SKM-1 treated with dmso at 0.1 percent for 144 hours (cell line): ENCODE results near the gene LHFPL3.
"Not testable (repeated sequence)": the region's sequence is repeated elsewhere in the genome, so short reads cannot be mapped to it uniquely, and the experiment has no call there.

Experiments
- DNase-seq: peaks from one replicate; lab custom pipeline; 2025; ENCODE audit not compliant: unreplicated experiment; lab: John Stamatoyannopoulos, UW

LHFPL3 gene

GRCh38 chr7:104563350-104563901 is 235.0 kb downstream of the LHFPL3 start:
- not testable (repeated sequence) for DNase-seq

GRCh38 chr7:104569751-104570150 is 241.3 kb downstream of the LHFPL3 start:
- no peak for DNase-seq

GRCh38 chr7:104572554-104572953 is 244.2 kb downstream of the LHFPL3 start:
- no peak for DNase-seq

- no peak for DNase-seq
Observed at GRCh38 chr7:104584620-104585019, 256.2 kb downstream of the LHFPL3 start.

GRCh38 chr7:104595591-104595990 is 267.2 kb downstream of the LHFPL3 start:
- not testable (repeated sequence) for DNase-seq

GRCh38 chr7:104603957-104604356 is 275.6 kb downstream of the LHFPL3 start:
- no peak for DNase-seq

GRCh38 chr7:104604706-104605105 is 276.3 kb downstream of the LHFPL3 start:
- DNase-seq: no peak

- no peak for DNase-seq
Observed at GRCh38 chr7:104621321-104621720, 292.9 kb downstream of the LHFPL3 start.

- no peak for DNase-seq
Observed at GRCh38 chr7:104625956-104626355, 297.6 kb downstream of the LHFPL3 start.

- no peak for DNase-seq
Observed at GRCh38 chr7:104627516-104627915, 299.1 kb downstream of the LHFPL3 start.

- DNase-seq: no peak
Observed at GRCh38 chr7:104628017-104628416, 299.6 kb downstream of the LHFPL3 start.

- DNase-seq: no peak
Observed at GRCh38 chr7:104629408-104629807, 301.0 kb downstream of the LHFPL3 start.

- DNase-seq: no peak
Observed at GRCh38 chr7:104640506-104640905, 312.1 kb downstream of the LHFPL3 start.

- no peak for DNase-seq
Observed at GRCh38 chr7:104642560-104642959, 314.2 kb downstream of the LHFPL3 start.

- DNase-seq: no peak
Observed at GRCh38 chr7:104643587-104644217, 315.3 kb downstream of the LHFPL3 start.

GRCh38 chr7:104650991-104651640 is 322.7 kb downstream of the LHFPL3 start:
- no peak for DNase-seq

- no peak for DNase-seq
Observed at GRCh38 chr7:104652434-104652833, 324.0 kb downstream of the LHFPL3 start.

- DNase-seq: no peak
Observed at GRCh38 chr7:104652865-104653264, 324.5 kb downstream of the LHFPL3 start.

GRCh38 chr7:104653825-104654401 is 325.5 kb downstream of the LHFPL3 start:
- DNase-seq: no peak

- no peak for DNase-seq
Observed at GRCh38 chr7:104655592-104655991, 327.2 kb downstream of the LHFPL3 start.

GRCh38 chr7:104656467-104656866 is 328.1 kb downstream of the LHFPL3 start:
- DNase-seq: no peak

- no peak for DNase-seq
Observed at GRCh38 chr7:104657134-104657533, 328.7 kb downstream of the LHFPL3 start.
